GM19324 (cell line): ENCODE measurements around the gene SLC1A7.

Experiments
- ATAC-seq: cut with Tn5 transposase; IDR thresholded peaks from one replicate; pipeline ENCODE4 v1.9.1; 2021; ENCODE audit warnings: mild to moderate bottlenecking, moderate library complexity; ENCODE audit not compliant: unreplicated experiment, low FRiP score

Gene SLC1A7

GRCh38 chr1:53162621-53163020, 20.2 kb upstream of the SLC1A7 start:
- ATAC-seq: no peak

GRCh38 chr1:53160924-53161378, 18.5 kb upstream of the SLC1A7 start:
- no peak for ATAC-seq

GRCh38 chr1:53158900-53159299, 16.5 kb upstream of the SLC1A7 start:
- ATAC-seq: no peak

GRCh38 chr1:53156783-53157182, 14.3 kb upstream of the SLC1A7 start:
- no peak for ATAC-seq

- ATAC-seq: no peak
Measured at GRCh38 chr1:53155945-53156344, 13.5 kb upstream of the SLC1A7 start.

GRCh38 chr1:53155534-53155933, 13.1 kb upstream of the SLC1A7 start:
- ATAC-seq: no peak

GRCh38 chr1:53154859-53155438, 12.5 kb upstream of the SLC1A7 start:
- no peak for ATAC-seq

- ATAC-seq: no peak
Measured at GRCh38 chr1:53153752-53154151, 11.3 kb upstream of the SLC1A7 start.

- ATAC-seq: no peak
Measured at GRCh38 chr1:53148123-53148522, 5.7 kb upstream of the SLC1A7 start.

- ATAC-seq: no peak
Measured at GRCh38 chr1:53147174-53147573, 4.7 kb upstream of the SLC1A7 start.

GRCh38 chr1:53145942-53146708, 3.7 kb upstream of the SLC1A7 start:
- no peak for ATAC-seq

GRCh38 chr1:53145619-53145941, 3.1 kb upstream of the SLC1A7 start:
- no peak for ATAC-seq

GRCh38 chr1:53145051-53145600, 2.7 kb upstream of the SLC1A7 start:
- ATAC-seq: no peak

GRCh38 chr1:53144201-53144600, 1.8 kb upstream of the SLC1A7 start:
- ATAC-seq: no peak

GRCh38 chr1:53143527-53143926, 1.1 kb upstream of the SLC1A7 start:
- no peak for ATAC-seq

GRCh38 chr1:53141487-53142055, 867 bp downstream of the SLC1A7 start:
- ATAC-seq: no peak

GRCh38 chr1:53140451-53140850, 2.0 kb downstream of the SLC1A7 start:
- ATAC-seq: no peak

- no peak for ATAC-seq
Measured at GRCh38 chr1:53139951-53140361, 2.5 kb downstream of the SLC1A7 start.

- ATAC-seq: no peak
Measured at GRCh38 chr1:53138991-53139884, 3.2 kb downstream of the SLC1A7 start.

GRCh38 chr1:53137729-53138128, 4.7 kb downstream of the SLC1A7 start:
- ATAC-seq: no peak

- no peak for ATAC-seq
Measured at GRCh38 chr1:53135735-53136114, 6.7 kb downstream of the SLC1A7 start.
